Stomach (tissue), 4 donors: ENCODE measurements around the gene NTRK3.

Experiments used
- CTCF ChIP-seq, 7 experiments: fragments of 450-650 bp in 4 of 7; fragments of 200-600 bp in 3 of 7; sonication (generic) in 3 of 7; IDR thresholded peaks; one replicate each; pipeline ENCODE4 v1.5.1; 2016 to 2019; ENCODE audit warnings: antibody characterized with exemption in 7 of 7, control low read depth in 2 of 7, mild to moderate bottlenecking in 1 of 7
- POLR2AphosphoS5 ChIP-seq, 3 donors: sonication (generic); formaldehyde crosslinking; IDR thresholded peaks; one replicate each; pipeline ENCODE4 v1.6.1; 2016; ENCODE audit warnings: antibody characterized with exemption in 3 of 3

DNA sequence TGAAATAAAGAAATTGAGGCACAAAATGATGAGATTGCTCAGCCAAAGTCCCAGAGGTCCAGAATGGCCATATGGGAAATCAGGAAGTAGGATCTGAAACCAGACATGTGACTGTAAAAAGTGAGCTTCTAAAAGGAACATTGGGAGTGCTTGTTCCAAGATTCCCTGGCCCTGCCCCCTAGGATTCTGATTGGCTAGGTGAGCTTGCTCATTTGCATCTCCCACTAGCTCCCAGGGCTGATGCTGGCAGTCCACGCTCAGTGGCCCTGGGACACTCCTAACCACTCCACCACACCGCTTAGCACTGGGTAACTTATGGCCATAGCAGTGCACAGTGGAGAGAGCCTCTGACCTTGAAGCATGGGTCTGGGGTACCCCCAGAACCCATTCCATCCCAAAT, 326.7 kb downstream of the NTRK3 start:
- TF ChIP-seq POLR2AphosphoS5 (IDR thresholded peaks at IDR 0.05), result no peak
- TF ChIP-seq CTCF (IDR thresholded peaks at IDR 0.05), result no peak
